MM.1S (cell line): ENCODE data around the gene PARPBP.
"Not testable (repeated sequence)": the region's sequence is repeated elsewhere in the genome, so short reads cannot be mapped to it uniquely, and the experiment has no call there.

Experiments
- CTCF ChIP-seq: fragments of 300-600 bp; sonication (generic); IDR thresholded peaks from 2 replicates; pipeline ENCODE4 v1.5.1; 2016; ENCODE audit warnings: antibody characterized with exemption, low read length, mixed read lengths
- EZH2phosphoT487 ChIP-seq: fragments of 300-600 bp; sonication (generic); IDR thresholded peaks from 2 replicates; pipeline ENCODE4 v1.6.1; 2018; ENCODE audit warnings: antibody characterized with exemption, low read length

GRCh38 chr12:102155206-102155605 lies 35.2 kb downstream of the PARPBP start:
- TF ChIP-seq CTCF, EZH2phosphoT487: not testable (repeated sequence)
